ENCODE measurements around the gene ERP27.

GRCh38 chr12:14960548-14961465 is 22.5 kb upstream of the ERP27 start:
- no peak for TF ChIP-seq POLR2A (IDR thresholded peaks at IDR 0.05; ENCODE audit: low read depth, low read length)
- no peak for TF ChIP-seq POLR2AphosphoS5 (IDR thresholded peaks at IDR 0.05; ENCODE audit: low read depth, low read length)
- TF ChIP-seq TAF1 (IDR thresholded peaks at IDR 0.05; ENCODE audit: low read depth, low read length) = 0 out of 2 replicates have a peak, but pooled peaks have one; percentile 5
- TF ChIP-seq SPI1 (IDR thresholded peaks at IDR 0.05; ENCODE audit: low read depth, low read length) = no peak
- TF ChIP-seq POU2F2 (IDR thresholded peaks at IDR 0.05; ENCODE audit: low read depth, low read length) = no peak
- TF ChIP-seq PAX5 (IDR thresholded peaks at IDR 0.05; ENCODE audit: insufficient read depth, low read length, severe bottlenecking) = no peak

Data from GM12891 (cell line).